SK-N-SH treated with all-trans-retinoic acid at 6 μM for 48 hours (cell line): ENCODE measurements around the gene C19orf85.

ENCODE experiments used
- ATAC-seq: fragments of 200-7000 bp; cut with Tn5 transposase; 3 replicates; pipeline ENCODE4 v1.9.1; 2020; ENCODE audit warnings: mild to moderate bottlenecking, moderate library complexity
- ARNTL ChIP-seq: fragments of 450-650 bp; formaldehyde crosslinking; IDR thresholded peaks from 2 replicates; pipeline ENCODE4 v1.5.0; 2020; ENCODE audit warnings: low read depth, mild to moderate bottlenecking, moderate library complexity, borderline replicate concordance
- BACH2 ChIP-seq: fragments of 250-450 bp; sonication (Bioruptor Pico); IDR thresholded peaks from 2 replicates; pipeline ENCODE4 v1.9.0; 2021; ENCODE audit warnings: mild to moderate bottlenecking, borderline replicate concordance
- CSDC2 ChIP-seq: fragments of 250-450 bp; sonication (Bioruptor Pico); IDR thresholded peaks from 2 replicates; pipeline ENCODE4 v1.5.0; 2020; ENCODE audit warnings: mild to moderate bottlenecking, moderate library complexity
- CSRNP3 ChIP-seq: fragments of 250-450 bp; sonication (Bioruptor Pico); IDR thresholded peaks from 2 replicates; pipeline ENCODE4 v1.5.1; 2021; ENCODE audit warnings: mild to moderate bottlenecking, moderate library complexity
- ESRRG ChIP-seq: fragments of 250-450 bp; sonication (Bioruptor Pico); IDR thresholded peaks from 2 replicates; pipeline ENCODE4 v1.6.1; 2021; ENCODE audit warnings: mild to moderate bottlenecking
- GLIS3 ChIP-seq: fragments of 250-450 bp; sonication (Bioruptor Pico); IDR thresholded peaks from 2 replicates; pipeline ENCODE4 v1.5.0; 2020; ENCODE audit warnings: mild to moderate bottlenecking, moderate library complexity
- ISL1 ChIP-seq: fragments of 250-450 bp; sonication (Bioruptor Pico); IDR thresholded peaks from 2 replicates; pipeline ENCODE4 v2.1.2; 2022; ENCODE audit warnings: mild to moderate bottlenecking, moderate library complexity
- OSR1 ChIP-seq: fragments of 250-450 bp; sonication (Bioruptor Pico); IDR thresholded peaks from 2 replicates; pipeline ENCODE4 v1.8.0; 2022; ENCODE audit warnings: moderate library complexity, mild to moderate bottlenecking, inconsistent platforms
- PPARA ChIP-seq: fragments of 250-450 bp; sonication (Bioruptor Pico); IDR thresholded peaks from 2 replicates; pipeline ENCODE4 v1.5.0; 2020; ENCODE audit warnings: mild to moderate bottlenecking, borderline replicate concordance
- RARB ChIP-seq: fragments of 250-450 bp; sonication (Bioruptor Pico); IDR thresholded peaks from 2 replicates; pipeline ENCODE4 v1.8.0; 2021; ENCODE audit warnings: mild to moderate bottlenecking, moderate library complexity
- SNAI2 ChIP-seq: fragments of 250-450 bp; sonication (Bioruptor Pico); IDR thresholded peaks from 2 replicates; pipeline ENCODE4 v1.5.0; 2020; ENCODE audit warnings: mild to moderate bottlenecking, moderate library complexity
- TCF4 ChIP-seq: fragments of 250-450 bp; sonication (Bioruptor Pico); IDR thresholded peaks from 2 replicates; pipeline ENCODE4 v1.8.0; 2021; ENCODE audit warnings: mild to moderate bottlenecking, moderate library complexity, borderline replicate concordance
- TOX ChIP-seq: fragments of 250-450 bp; sonication (Bioruptor Pico); IDR thresholded peaks from 2 replicates; pipeline ENCODE4 v1.8.0; 2021; ENCODE audit warnings: mild to moderate bottlenecking, moderate library complexity, borderline replicate concordance
- TSHZ2 ChIP-seq: fragments of 250-450 bp; sonication (Bioruptor Pico); IDR thresholded peaks from 2 replicates; pipeline ENCODE4 v1.5.0; 2020; ENCODE audit warnings: mild to moderate bottlenecking, moderate library complexity
- ZC3H10 ChIP-seq: fragments of 250-450 bp; sonication (Bioruptor Pico); IDR thresholded peaks from 2 replicates; pipeline ENCODE4 v1.5.1; 2021; ENCODE audit warnings: mild to moderate bottlenecking, moderate library complexity
- ZFP3 ChIP-seq: fragments of 250-450 bp; sonication (Bioruptor Pico); IDR thresholded peaks from 2 replicates; pipeline ENCODE4 v1.5.0; 2020; ENCODE audit warnings: mild to moderate bottlenecking, moderate library complexity
- ZFP30 ChIP-seq: fragments of 450-650 bp; formaldehyde crosslinking; IDR thresholded peaks from 2 replicates; pipeline ENCODE4 v1.5.0; 2022; ENCODE audit warnings: mild to moderate bottlenecking, moderate library complexity
- ZNF565 ChIP-seq: fragments of 450-650 bp; formaldehyde crosslinking; conservative IDR thresholded peaks from 2 replicates; pipeline ENCODE4 v1.5.0; 2020; ENCODE audit warnings: low read depth, mild to moderate bottlenecking, moderate library complexity
- ZNF70 ChIP-seq: fragments of 450-650 bp; formaldehyde crosslinking; IDR thresholded peaks from 2 replicates; pipeline ENCODE4 v1.5.0; 2020; ENCODE audit warnings: mild to moderate bottlenecking, moderate library complexity
- ZNF8 ChIP-seq: fragments of 450-650 bp; formaldehyde crosslinking; IDR thresholded peaks from 2 replicates; pipeline ENCODE4 v1.5.0; 2020; ENCODE audit warnings: mild to moderate bottlenecking, moderate library complexity
- TF ChIP-seq, protein P1 (sequence below): fragments of 250-450 bp; sonication (Bioruptor Pico); IDR thresholded peaks from 2 replicates; pipeline ENCODE4 v1.8.0; 2021; ENCODE audit warnings: low read depth, mild to moderate bottlenecking, moderate library complexity, borderline replicate concordance
- TF ChIP-seq, protein P2 (sequence below): fragments of 250-450 bp; sonication (Bioruptor Pico); IDR thresholded peaks from 2 replicates; pipeline ENCODE4 v1.8.0; 2020; ENCODE audit warnings: mild to moderate bottlenecking, moderate library complexity, borderline replicate concordance
- TF ChIP-seq, protein P3 (sequence below): fragments of 250-450 bp; sonication (Bioruptor Pico); IDR thresholded peaks from 2 replicates; pipeline ENCODE4 v1.5.1; 2020; ENCODE audit warnings: low read depth, mild to moderate bottlenecking, moderate library complexity

The C19orf85 gene

GRCh38 chr19:55481794-55482155 lies 17.2 kb upstream of the C19orf85 start:
- ATAC-seq = no peak
- TF ChIP-seq, protein P1, sequence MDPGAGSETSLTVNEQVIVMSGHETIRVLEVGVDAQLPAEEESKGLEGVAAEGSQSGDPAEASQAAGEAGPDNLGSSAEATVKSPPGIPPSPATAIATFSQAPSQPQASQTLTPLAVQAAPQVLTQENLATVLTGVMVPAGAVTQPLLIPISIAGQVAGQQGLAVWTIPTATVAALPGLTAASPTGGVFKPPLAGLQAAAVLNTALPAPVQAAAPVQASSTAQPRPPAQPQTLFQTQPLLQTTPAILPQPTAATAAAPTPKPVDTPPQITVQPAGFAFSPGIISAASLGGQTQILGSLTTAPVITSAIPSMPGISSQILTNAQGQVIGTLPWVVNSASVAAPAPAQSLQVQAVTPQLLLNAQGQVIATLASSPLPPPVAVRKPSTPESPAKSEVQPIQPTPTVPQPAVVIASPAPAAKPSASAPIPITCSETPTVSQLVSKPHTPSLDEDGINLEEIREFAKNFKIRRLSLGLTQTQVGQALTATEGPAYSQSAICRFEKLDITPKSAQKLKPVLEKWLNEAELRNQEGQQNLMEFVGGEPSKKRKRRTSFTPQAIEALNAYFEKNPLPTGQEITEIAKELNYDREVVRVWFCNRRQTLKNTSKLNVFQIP (CRISPR knock-in tag) = no peak
- no peak for TF ChIP-seq CSRNP3 (CRISPR knock-in tag)
- no peak for TF ChIP-seq ESRRG (CRISPR knock-in tag)
- no peak for TF ChIP-seq PPARA (CRISPR knock-in tag)
- no peak for TF ChIP-seq GLIS3 (CRISPR knock-in tag)
- TF ChIP-seq ZNF8 (CRISPR knock-in tag) = no peak
- TF ChIP-seq ZC3H10 (CRISPR knock-in tag) = no peak
- TF ChIP-seq TCF4 (CRISPR knock-in tag) = no peak
- no peak for TF ChIP-seq SNAI2 (CRISPR knock-in tag)
- TF ChIP-seq ZFP30 (CRISPR knock-in tag) = no peak
- no peak for TF ChIP-seq ZNF565 (CRISPR knock-in tag)
- no peak for TF ChIP-seq RARB (CRISPR knock-in tag)
- TF ChIP-seq, protein P2, sequence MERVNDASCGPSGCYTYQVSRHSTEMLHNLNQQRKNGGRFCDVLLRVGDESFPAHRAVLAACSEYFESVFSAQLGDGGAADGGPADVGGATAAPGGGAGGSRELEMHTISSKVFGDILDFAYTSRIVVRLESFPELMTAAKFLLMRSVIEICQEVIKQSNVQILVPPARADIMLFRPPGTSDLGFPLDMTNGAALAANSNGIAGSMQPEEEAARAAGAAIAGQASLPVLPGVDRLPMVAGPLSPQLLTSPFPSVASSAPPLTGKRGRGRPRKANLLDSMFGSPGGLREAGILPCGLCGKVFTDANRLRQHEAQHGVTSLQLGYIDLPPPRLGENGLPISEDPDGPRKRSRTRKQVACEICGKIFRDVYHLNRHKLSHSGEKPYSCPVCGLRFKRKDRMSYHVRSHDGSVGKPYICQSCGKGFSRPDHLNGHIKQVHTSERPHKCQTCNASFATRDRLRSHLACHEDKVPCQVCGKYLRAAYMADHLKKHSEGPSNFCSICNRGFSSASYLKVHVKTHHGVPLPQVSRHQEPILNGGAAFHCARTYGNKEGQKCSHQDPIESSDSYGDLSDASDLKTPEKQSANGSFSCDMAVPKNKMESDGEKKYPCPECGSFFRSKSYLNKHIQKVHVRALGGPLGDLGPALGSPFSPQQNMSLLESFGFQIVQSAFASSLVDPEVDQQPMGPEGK (CRISPR knock-in tag) = no peak
- TF ChIP-seq BACH2 = no peak
- no peak for TF ChIP-seq TOX (CRISPR knock-in tag)
- no peak for TF ChIP-seq ZNF70 (CRISPR knock-in tag)
- no peak for TF ChIP-seq ISL1 (CRISPR knock-in tag)
- TF ChIP-seq ARNTL (CRISPR knock-in tag) = no peak
- no peak for TF ChIP-seq TSHZ2 (CRISPR knock-in tag)
- TF ChIP-seq ZFP3 = no peak

DNA sequence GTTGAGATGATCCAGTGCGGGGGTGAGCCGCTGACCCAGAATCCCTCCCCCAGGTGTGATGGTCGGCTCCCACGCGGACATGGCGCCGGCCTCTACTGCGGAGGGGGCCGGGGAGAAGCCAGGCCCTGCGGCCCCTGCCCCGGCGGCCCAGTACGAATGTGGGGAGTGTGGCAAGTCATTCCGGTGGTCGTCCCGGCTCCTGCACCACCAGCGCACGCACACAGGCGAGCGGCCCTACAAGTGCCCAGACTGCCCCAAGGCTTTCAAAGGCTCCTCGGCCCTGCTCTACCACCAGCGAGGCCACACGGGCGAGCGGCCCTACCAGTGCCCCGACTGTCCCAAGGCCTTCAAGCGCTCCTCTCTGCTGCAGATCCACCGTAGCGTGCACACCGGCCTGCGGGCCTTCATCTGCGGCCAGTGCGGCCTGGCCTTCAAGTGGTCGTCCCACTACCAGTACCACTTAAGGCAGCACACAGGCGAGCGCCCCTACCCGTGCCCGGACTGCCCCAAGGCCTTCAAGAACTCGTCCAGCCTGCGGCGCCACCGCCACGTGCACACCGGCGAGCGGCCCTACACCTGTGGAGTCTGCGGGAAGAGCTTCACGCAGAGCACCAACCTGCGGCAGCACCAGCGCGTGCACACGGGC lies 16.7 kb upstream of the C19orf85 start:
- TF ChIP-seq OSR1 (CRISPR knock-in tag) = no peak
- no peak for TF ChIP-seq ARNTL (CRISPR knock-in tag)
- TF ChIP-seq TCF4 (CRISPR knock-in tag) = no peak
- TF ChIP-seq ZNF70 (CRISPR knock-in tag) = no peak
- TF ChIP-seq CSDC2 (CRISPR knock-in tag) = no peak
- TF ChIP-seq, protein P3, sequence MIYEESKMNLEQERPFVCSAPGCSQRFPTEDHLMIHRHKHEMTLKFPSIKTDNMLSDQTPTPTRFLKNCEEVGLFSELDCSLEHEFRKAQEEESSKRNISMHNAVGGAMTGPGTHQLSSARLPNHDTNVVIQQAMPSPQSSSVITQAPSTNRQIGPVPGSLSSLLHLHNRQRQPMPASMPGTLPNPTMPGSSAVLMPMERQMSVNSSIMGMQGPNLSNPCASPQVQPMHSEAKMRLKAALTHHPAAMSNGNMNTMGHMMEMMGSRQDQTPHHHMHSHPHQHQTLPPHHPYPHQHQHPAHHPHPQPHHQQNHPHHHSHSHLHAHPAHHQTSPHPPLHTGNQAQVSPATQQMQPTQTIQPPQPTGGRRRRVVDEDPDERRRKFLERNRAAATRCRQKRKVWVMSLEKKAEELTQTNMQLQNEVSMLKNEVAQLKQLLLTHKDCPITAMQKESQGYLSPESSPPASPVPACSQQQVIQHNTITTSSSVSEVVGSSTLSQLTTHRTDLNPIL (CRISPR knock-in tag) = no peak
- no peak for TF ChIP-seq CSRNP3 (CRISPR knock-in tag)
- no peak for TF ChIP-seq ESRRG (CRISPR knock-in tag)
- no peak for TF ChIP-seq TSHZ2 (CRISPR knock-in tag)
- TF ChIP-seq ZNF565 (CRISPR knock-in tag) = no peak
- TF ChIP-seq RARB (CRISPR knock-in tag) = no peak
- TF ChIP-seq, protein P1 (CRISPR knock-in tag) = no peak
- no peak for TF ChIP-seq ZC3H10 (CRISPR knock-in tag)
- TF ChIP-seq SNAI2 (CRISPR knock-in tag) = no peak
- no peak for TF ChIP-seq BACH2
- TF ChIP-seq, all 23 proteins: peak for 0
- ATAC-seq = no peak
